Neural cell (in vitro differentiated cells): Measurements from ENCODE around the gene FHOD3. TPM values are rescaled to one million over a fixed set of nuclear protein-coding genes. Genes with fewer than 3 reads are reported as not detected.

Source experiments
- H2AFZ ChIP-seq: fragments of 200-600, 300-800 bp; sonication (generic), shearing (Covaris generic); 2 replicates; pipeline ENCODE4 v1.6.0; 2014; ENCODE audit warnings: low read depth, mild to moderate bottlenecking, antibody characterized with exemption, low read length, moderate library complexity
- H3F3A ChIP-seq: fragments of 200-600 bp; shearing (Covaris generic); 2 replicates; pipeline ENCODE4 v1.6.1; 2016; ENCODE audit warnings: mild to moderate bottlenecking, moderate library complexity, mixed read lengths, antibody characterized with exemption, low read length; ENCODE audit not compliant: insufficient read depth, poor library complexity, severe bottlenecking
- H3K27ac ChIP-seq: fragments of 200-600, 300-800 bp; sonication (generic), shearing (Covaris generic); 2 replicates; pipeline ENCODE4 v1.5.1; 2014; ENCODE audit warnings: mild to moderate bottlenecking, low read length, moderate library complexity
- H3K27me3 ChIP-seq: fragments of 300-800, 200-600 bp; sonication (generic), shearing (Covaris generic); 2 replicates; pipeline ENCODE4 v1.6.0; 2014; ENCODE audit warnings: mild to moderate bottlenecking, low read depth, low read length, moderate library complexity; ENCODE audit not compliant: insufficient read depth
- H3K36me3 ChIP-seq: fragments of 300-800, 200-600 bp; sonication (generic), shearing (Covaris generic); 2 replicates; pipeline ENCODE4 v1.5.1; 2014; ENCODE audit warnings: mild to moderate bottlenecking, antibody characterized with exemption, low read length, moderate library complexity; ENCODE audit not compliant: insufficient read depth
- H3K4me2 ChIP-seq: fragments of 300-800, 200-600 bp; sonication (generic), shearing (Covaris generic); 2 replicates; pipeline ENCODE4 v1.6.0; 2014; ENCODE audit warnings: mild to moderate bottlenecking, low read length
- H3K4me3 ChIP-seq: fragments of 300-800, 200-600 bp; sonication (generic), shearing (Covaris generic); 2 replicates; pipeline ENCODE4 v1.5.1; 2014; ENCODE audit warnings: mild to moderate bottlenecking, low read length, moderate library complexity
- H3K79me2 ChIP-seq: fragments of 200-600 bp; shearing (Covaris generic); replicated peaks from 2 replicates; pipeline ENCODE4 v1.6.0; 2014; ENCODE audit warnings: mild to moderate bottlenecking, low read length, moderate library complexity; ENCODE audit not compliant: insufficient read depth
- H3K9ac ChIP-seq: fragments of 300-800, 200-600 bp; sonication (generic), shearing (Covaris generic); 2 replicates; pipeline ENCODE4 v1.6.1; 2016; ENCODE audit warnings: mild to moderate bottlenecking, low read length, mixed read lengths
- H3K9me2 ChIP-seq: fragments of 200-600 bp; shearing (Covaris generic); 2 replicates; pipeline ENCODE4 v1.6.1; 2016; ENCODE audit warnings: mild to moderate bottlenecking, low read length, mixed read lengths; ENCODE audit not compliant: insufficient read depth
- H3K9me3 ChIP-seq: fragments of 200-600, 300-800 bp; sonication (generic), shearing (Covaris generic); 2 replicates; pipeline ENCODE4 v1.6.1; 2016; ENCODE audit warnings: mild to moderate bottlenecking, mixed run types, low read length, moderate library complexity, mixed read lengths
- H4K20me1 ChIP-seq: fragments of 200-600 bp; shearing (Covaris generic); 2 replicates; pipeline ENCODE4 v1.6.1; 2016; ENCODE audit warnings: mild to moderate bottlenecking, mixed run types; ENCODE audit not compliant: insufficient read depth
- CTCF ChIP-seq: fragments of 450-650 bp; IDR thresholded peaks from 2 replicates; pipeline ENCODE4 v1.5.1; 2014; ENCODE audit warnings: antibody characterized with exemption, mild to moderate bottlenecking, moderate library complexity; ENCODE audit not compliant: poor library complexity, severe bottlenecking
- EP300 ChIP-seq: fragments of 450-650 bp; conservative IDR thresholded peaks from 2 replicates; pipeline ENCODE4 v1.6.1; 2014; ENCODE audit warnings: antibody characterized with exemption, mild to moderate bottlenecking, moderate library complexity; ENCODE audit not compliant: poor library complexity, severe bottlenecking
- EZH2 ChIP-seq: fragments of 200-600, 300-800 bp; shearing (Covaris generic), sonication (generic); IDR thresholded peaks from 2 replicates; pipeline ENCODE4 v1.6.1; 2014; ENCODE audit warnings: antibody characterized with exemption, low read length, borderline replicate concordance, mild to moderate bottlenecking; ENCODE audit not compliant: insufficient read depth, poor library complexity, severe bottlenecking
- MXI1 ChIP-seq: fragments of 450-650 bp; conservative IDR thresholded peaks from 2 replicates; pipeline ENCODE4 v1.6.1; 2014; ENCODE audit warnings: antibody characterized with exemption, mild to moderate bottlenecking; ENCODE audit not compliant: poor library complexity, severe bottlenecking
- POLR2AphosphoS5 ChIP-seq: IDR thresholded peaks from 2 replicates; pipeline ENCODE4 v1.6.1; 2012
- RAD21 ChIP-seq: fragments of 450-650 bp; conservative IDR thresholded peaks from 2 replicates; pipeline ENCODE4 v1.6.1; 2014; ENCODE audit warnings: antibody characterized with exemption, mild to moderate bottlenecking, moderate library complexity
- REST ChIP-seq: IDR thresholded peaks from 2 replicates; pipeline ENCODE4 v1.6.1; 2012; ENCODE audit warnings: borderline replicate concordance
- SMC3 ChIP-seq: fragments of 450-650 bp; conservative IDR thresholded peaks from 2 replicates; pipeline ENCODE4 v1.6.1; 2014; ENCODE audit warnings: antibody characterized with exemption, mild to moderate bottlenecking, moderate library complexity; ENCODE audit not compliant: poor library complexity
- TAF1 ChIP-seq: IDR thresholded peaks from 2 replicates; pipeline ENCODE4 v1.6.1; 2012; ENCODE audit warnings: low read depth
- polyA plus RNA-seq: library from polyadenylated mRNA; depleted of rRNA; stranded (reverse); fragments of >200 nt; gene quantifications from 2 replicates; pipeline ENCODE4 v1.2.3, GENCODE V29; 2014

Gene FHOD3
- polyA plus RNA-seq, 1 donor from 2014 or later, result 19.4 TPM

DNA sequence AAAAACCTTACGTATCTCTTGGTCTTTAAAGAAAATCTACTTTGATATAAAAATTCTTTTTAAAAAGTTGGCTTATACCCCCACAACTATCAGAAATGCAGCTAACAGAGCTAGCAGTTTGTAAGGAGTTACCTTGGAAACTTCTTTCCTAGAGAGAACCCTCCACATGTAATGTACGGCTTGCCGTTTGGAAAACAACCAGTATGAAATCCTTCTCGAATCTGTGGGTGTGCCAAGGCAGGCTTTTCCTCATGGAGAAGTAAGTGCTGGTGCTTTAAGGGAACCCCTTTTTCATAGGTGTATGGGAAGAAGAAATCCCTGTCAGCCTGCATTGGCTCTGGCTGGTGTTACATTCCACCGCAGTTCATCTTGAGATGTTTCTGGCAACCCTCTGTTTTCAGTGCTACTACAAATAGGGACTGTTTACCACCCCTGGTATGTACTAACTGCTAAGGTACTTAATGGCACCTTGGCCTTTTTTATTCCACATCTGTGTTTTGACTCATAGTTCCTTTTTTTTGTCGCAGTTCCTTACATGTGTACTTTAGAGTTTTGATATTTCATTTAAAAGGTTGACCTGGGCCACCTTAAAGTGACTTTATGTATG lies 248.4 kb downstream of the FHOD3 start:
- no peaks in the 10 kb centered on the region for H3F3A ChIP-seq
- H3K27ac ChIP-seq, result no peak overlapping the region
- H3K79me2 ChIP-seq, result no peaks in the 10 kb centered on the region
- H3K9me2 ChIP-seq, result no peaks in the 10 kb centered on the region
- H4K20me1 ChIP-seq, result no peaks in the 10 kb centered on the region
- H3K36me3 ChIP-seq, result no peaks in the 10 kb centered on the region
- H3K4me3 ChIP-seq, result no peak overlapping the region
- no peaks in the 10 kb centered on the region for H3K27me3 ChIP-seq
- no peak overlapping the region for H3K4me2 ChIP-seq
- no peak overlapping the region for H2AFZ ChIP-seq
- no peak overlapping the region for H3K9ac ChIP-seq
- no peaks in the 10 kb centered on the region for H3K9me3 ChIP-seq
- TF ChIP-seq EZH2 (no peak), MXI1 (no peak), REST (no peak), CTCF (no peak), TAF1 (no peak), POLR2AphosphoS5 (no peak), EP300 (no peak), SMC3 (no peak), RAD21 (no peak)

GRCh38 chr18:36546876-36547275 lies 249.4 kb downstream of the FHOD3 start:
- no peaks in the 10 kb centered on the region for H3K79me2 ChIP-seq
- H3K4me2 ChIP-seq, result no peak overlapping the region
- H3F3A ChIP-seq, result no peaks in the 10 kb centered on the region
- H3K9ac ChIP-seq, result no peak overlapping the region
- no peak overlapping the region for H3K27ac ChIP-seq
- no peaks in the 10 kb centered on the region for H4K20me1 ChIP-seq
- H3K27me3 ChIP-seq, result no peaks in the 10 kb centered on the region
- H3K36me3 ChIP-seq, result no peaks in the 10 kb centered on the region
- TF ChIP-seq RAD21, result no peak
- no peak overlapping the region for H2AFZ ChIP-seq
- no peak overlapping the region for H3K4me3 ChIP-seq
- H3K9me3 ChIP-seq, result no peaks in the 10 kb centered on the region
- no peaks in the 10 kb centered on the region for H3K9me2 ChIP-seq

DNA sequence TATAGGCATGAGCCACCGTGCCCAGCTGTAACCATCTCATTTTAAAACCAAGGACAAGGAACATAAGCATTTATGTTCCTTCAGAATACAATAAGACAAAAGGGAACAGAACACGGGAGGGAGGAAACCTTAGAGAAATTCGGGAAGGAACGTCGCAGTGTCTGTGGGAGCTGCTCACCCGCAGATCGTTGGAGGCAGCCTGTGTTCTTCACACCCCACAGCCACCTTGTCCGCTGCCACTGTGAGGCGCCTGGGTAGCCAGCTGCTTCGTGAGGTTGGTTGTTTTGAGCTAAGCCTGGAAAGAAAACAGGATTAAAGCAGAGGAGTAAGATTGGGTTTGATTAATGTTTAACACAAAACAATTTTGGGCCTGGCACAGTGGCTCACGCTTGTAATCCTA lies 250.0 kb downstream of the FHOD3 start:
- Histone ChIP-seq H3K9ac (no peak overlapping the region), H3K9me2 (no peaks in the 10 kb centered on the region), H3K27ac (no peak overlapping the region), H3K27me3 (no peaks in the 10 kb centered on the region), H3K9me3 (no peaks in the 10 kb centered on the region), H3K36me3 (no peaks in the 10 kb centered on the region), H3K4me3 (no peak overlapping the region), H3K4me2 (no peak overlapping the region), H4K20me1 (no peaks in the 10 kb centered on the region), H2AFZ (no peak overlapping the region), H3K79me2 (no peaks in the 10 kb centered on the region), H3F3A (no peaks in the 10 kb centered on the region)
- TF ChIP-seq EZH2, result no peak
- no peak for TF ChIP-seq POLR2AphosphoS5
- TF ChIP-seq MXI1, result no peak
- no peak for TF ChIP-seq SMC3
- TF ChIP-seq REST, result no peak
- TF ChIP-seq EP300, result no peak
- TF ChIP-seq TAF1, result no peak
- TF ChIP-seq CTCF, result no peak
- TF ChIP-seq RAD21, result no peak
